D721Med (cell line): ENCODE results near the gene TMEM255B.

Experiments
- DNase-seq: peaks from one replicate; pipeline ENCODE4 v3.0.0; 2011; ENCODE audit warnings: low spot score; ENCODE audit not compliant: insufficient read length
- FAIRE-seq: peaks from 2 replicates; lab custom pipeline; 2011; peaks lifted over from hg19 to GRCh38; lab: Jason Lieb, UNC
- TF ChIP-seq, protein P1 (sequence below): IDR thresholded peaks from 2 replicates; pipeline ENCODE4 v1.5.1; 2012; ENCODE audit warnings: mild to moderate bottlenecking, control low read depth; ENCODE audit not compliant: insufficient read depth; ENCODE audit errors: missing control alignments

TMEM255B gene

DNA sequence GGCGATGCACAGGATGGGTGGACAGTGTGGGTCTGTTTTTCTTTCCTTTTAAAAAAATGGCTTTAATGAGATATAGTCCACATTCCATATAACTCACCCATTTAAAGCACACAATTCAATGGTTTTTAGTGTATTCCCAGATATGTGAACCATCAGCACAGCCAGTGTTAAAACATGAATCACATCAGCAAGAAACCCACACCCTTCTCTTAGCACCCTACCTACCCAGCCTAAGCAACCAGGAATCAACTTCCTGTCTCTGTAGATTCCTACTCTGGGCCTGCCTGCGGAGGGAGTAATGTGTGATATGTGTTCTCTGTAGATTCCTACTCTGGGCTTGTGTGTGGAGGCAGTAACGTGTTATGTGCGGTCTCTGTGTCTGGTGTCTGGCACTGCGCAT lies 11.9 kb downstream of the TMEM255B start:
- TF ChIP-seq, protein P1, sequence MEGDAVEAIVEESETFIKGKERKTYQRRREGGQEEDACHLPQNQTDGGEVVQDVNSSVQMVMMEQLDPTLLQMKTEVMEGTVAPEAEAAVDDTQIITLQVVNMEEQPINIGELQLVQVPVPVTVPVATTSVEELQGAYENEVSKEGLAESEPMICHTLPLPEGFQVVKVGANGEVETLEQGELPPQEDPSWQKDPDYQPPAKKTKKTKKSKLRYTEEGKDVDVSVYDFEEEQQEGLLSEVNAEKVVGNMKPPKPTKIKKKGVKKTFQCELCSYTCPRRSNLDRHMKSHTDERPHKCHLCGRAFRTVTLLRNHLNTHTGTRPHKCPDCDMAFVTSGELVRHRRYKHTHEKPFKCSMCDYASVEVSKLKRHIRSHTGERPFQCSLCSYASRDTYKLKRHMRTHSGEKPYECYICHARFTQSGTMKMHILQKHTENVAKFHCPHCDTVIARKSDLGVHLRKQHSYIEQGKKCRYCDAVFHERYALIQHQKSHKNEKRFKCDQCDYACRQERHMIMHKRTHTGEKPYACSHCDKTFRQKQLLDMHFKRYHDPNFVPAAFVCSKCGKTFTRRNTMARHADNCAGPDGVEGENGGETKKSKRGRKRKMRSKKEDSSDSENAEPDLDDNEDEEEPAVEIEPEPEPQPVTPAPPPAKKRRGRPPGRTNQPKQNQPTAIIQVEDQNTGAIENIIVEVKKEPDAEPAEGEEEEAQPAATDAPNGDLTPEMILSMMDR = no peak
- FAIRE-seq (no peak), DNase-seq (no peak)

DNA sequence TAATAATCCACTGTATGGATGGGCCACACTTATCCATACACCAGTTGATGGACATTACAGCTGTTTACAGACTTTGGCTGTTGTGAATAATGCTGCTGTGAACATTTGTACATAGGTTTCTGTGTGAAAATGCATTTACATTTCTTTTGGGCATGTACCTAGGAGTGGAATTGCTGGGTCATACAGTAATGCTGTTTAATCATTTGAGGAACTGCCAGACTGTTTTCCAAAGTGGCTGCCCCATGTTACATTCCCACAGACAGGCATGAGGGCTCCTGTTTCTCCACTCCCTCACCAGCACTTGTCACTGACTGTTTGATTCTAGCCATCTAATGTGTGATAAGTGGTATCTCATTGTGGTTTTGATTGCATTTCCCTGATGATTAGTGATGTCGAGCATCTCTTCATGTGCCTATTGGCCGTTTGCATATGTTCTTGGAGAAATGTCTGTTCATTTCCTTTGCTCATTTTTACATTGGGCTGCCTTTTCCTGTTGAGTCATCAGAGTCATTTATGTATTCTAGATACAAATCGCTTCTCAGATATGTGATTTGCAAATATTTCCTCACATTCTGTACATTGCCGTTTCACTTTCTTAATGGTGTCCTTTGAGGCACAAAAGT lies 12.8 kb downstream of the TMEM255B start:
- TF ChIP-seq, protein P1 = no peak
- FAIRE-seq (no peak), DNase-seq (no peak)

DNA sequence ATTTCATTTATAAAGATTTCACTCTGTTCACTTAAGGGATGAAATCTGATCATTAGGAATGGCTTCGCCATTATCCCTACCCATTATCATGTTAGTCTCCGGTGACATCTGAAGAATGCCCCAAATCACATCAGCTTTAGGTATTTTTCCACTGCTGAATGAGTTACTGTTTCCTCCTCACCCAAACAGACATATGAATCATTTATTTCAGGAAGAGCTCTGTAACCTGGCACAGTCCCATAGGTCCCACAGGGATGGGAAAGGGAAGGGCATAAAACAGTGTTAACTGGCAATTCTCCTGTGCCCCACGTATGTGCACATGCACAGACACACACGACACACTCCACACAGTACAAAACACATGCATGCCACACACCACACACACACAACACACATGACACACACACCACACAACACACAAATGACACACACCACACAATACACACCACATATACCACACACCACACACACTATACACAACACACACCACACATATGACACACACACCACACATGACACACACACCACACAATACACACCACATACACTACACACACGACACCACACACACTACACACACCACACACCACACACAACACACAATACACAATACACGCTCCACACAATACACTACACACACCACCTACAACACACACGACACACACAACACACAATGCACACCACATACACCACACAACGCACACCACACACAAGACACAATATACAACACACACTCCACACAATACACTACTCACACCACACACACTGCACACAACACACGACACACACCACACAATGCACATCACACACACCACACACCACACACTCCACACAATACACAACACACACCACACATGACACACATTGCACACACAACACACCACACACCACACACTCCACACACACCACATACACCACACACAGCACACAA lies 15.4 kb downstream of the TMEM255B start:
- no peak for DNase-seq
- peak; percentile 70 for FAIRE-seq
- TF ChIP-seq, protein P1 = no peak

DNA sequence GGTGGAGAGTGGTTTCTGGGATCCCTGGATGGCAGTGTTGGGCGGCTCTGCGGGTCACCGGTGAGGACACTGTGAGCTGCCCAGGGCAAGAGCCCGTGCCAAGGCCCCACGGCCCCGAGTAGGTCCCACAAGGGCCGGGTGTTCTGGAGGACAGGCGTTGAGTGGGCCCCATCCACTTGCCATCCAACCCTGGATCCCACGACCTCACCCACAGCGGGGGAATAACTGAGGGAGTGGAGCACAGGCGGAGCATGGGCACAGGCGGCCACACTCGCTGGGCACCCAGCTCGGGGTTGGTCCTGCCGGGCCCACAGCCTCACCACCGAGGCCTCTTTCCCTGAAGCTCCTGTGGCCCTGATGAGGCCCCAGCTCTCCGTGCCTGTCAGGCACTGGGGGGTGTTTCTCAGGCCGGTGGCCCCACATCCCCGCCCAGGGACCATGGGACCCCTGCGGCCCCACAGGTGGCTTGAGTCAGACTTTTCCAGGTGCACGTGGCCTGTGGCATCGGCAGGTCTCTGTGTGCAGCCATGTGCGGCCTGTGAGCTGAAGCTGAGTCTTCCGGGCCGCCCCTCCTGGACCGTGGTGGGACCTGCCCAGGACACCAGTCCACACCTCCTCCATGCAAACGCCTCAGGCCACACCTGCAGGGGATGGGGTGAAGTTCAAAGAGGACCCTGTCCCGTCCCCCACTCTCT lies 16.6 kb downstream of the TMEM255B start:
- TF ChIP-seq, protein P1 = no peak
- FAIRE-seq (no peak), DNase-seq (no peak)

DNA sequence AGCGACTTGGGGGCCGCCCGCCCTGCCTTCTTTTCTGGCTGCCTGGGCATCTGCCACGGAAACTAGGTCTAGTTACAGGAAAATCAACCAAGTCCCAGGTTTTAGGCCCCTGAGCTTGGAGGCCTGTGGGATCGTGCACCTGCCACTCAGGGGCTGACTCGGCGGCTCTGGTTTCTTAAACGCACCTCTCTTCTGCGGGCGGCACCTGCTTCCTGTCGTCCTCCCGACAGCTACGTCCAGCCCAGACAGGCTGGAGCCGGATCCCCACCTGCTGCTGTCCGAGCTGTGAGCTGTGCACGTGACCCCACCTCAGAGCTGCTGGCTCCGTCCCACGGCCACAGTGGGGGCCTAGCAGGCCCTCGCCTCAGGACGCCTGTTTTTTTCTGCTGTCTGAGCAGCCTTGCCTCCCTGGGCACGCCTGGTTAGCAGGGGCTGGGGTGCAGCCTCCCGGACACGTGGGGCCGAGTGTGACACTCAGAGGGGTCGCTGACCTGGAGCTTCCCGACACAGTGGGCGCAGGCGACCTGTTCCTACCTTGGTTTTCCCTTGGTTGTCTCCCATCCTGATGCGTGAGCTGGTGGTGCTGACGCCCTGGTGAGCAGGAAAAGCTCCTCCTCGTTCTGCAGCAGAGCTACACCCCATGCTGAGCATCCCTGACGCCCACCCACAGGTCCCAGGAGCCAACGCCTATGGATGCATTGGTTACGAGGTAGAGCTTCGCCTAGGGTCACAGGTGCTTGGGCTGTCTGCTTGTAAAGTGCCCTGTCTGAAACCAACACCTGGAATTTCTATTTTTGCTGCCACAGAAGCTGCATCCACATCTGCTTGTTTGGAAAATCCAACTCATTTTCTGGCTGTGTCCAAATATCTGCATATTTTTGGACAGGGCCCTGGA lies 17.5 kb downstream of the TMEM255B start:
- no peak for FAIRE-seq
- no peak for DNase-seq
- TF ChIP-seq, protein P1 = no peak
